K562 (cell line): ENCODE data around the gene DNAAF2. TPM values are rescaled to one million over a fixed set of nuclear protein-coding genes. Genes with fewer than 3 reads are reported as not detected.

Source experiments
- BCL6 ChIP-seq: fragments of 250-450 bp; sonication (Bioruptor Pico); IDR thresholded peaks from 2 replicates; pipeline ENCODE4 v1.4.0; 2020
- BRD4 ChIP-seq: fragments of 200-600 bp; sonication (generic); IDR thresholded peaks from 2 replicates; pipeline ENCODE4 v1.6.1; 2017; ENCODE audit warnings: inconsistent platforms
- CHD1 ChIP-seq: fragments of 200-600 bp; sonication (generic); IDR thresholded peaks from one replicate; pipeline ENCODE4 v1.6.1; 2012; ENCODE audit warnings: mild to moderate bottlenecking, moderate library complexity, low read length, inconsistent platforms
- CLOCK ChIP-seq: fragments of 250-450 bp; sonication (Bioruptor Pico); IDR thresholded peaks from 2 replicates; pipeline ENCODE4 v1.4.0; 2020; ENCODE audit warnings: mild to moderate bottlenecking, moderate library complexity, borderline replicate concordance
- ID3 ChIP-seq, 2 experiments: fragments of 250-450 bp in 1 of 2; fragments of 450-650 bp in 1 of 2; sonication (Bioruptor Pico) in 1 of 2; IDR thresholded peaks; 2 replicates each; pipeline versions ENCODE4 v1.6.1 to v1.8.0; 2016 to 2021; ENCODE audit warnings: mild to moderate bottlenecking in 2 of 2, moderate library complexity in 2 of 2, missing compliant biosample characterization in 1 of 2, missing genetic modification characterization in 1 of 2
- IRF2 ChIP-seq: sonication (generic); formaldehyde crosslinking; IDR thresholded peaks from 2 replicates; pipeline ENCODE4 v1.8.1; 2022; ENCODE audit warnings: mild to moderate bottlenecking, missing genetic modification reagents
- MEIS2 ChIP-seq: fragments of 450-650 bp; IDR thresholded peaks from 2 replicates; pipeline ENCODE4 v1.6.1; 2014; ENCODE audit warnings: mild to moderate bottlenecking; ENCODE audit not compliant: partially characterized antibody
- NR2F6 ChIP-seq: fragments of 450-650 bp; formaldehyde crosslinking; IDR thresholded peaks from 2 replicates; pipeline ENCODE4 v1.4.0; 2020; ENCODE audit warnings: mild to moderate bottlenecking
- RBM25 ChIP-seq: fragments of 200-400 bp; formaldehyde crosslinking; IDR thresholded peaks from 2 replicates; pipeline ENCODE4 v1.6.1; 2018; ENCODE audit warnings: low read length, low read depth, moderate library complexity; ENCODE audit not compliant: severe bottlenecking
- RBM39 ChIP-seq: fragments of 200-400 bp; formaldehyde crosslinking; optimal IDR thresholded peaks from 2 replicates; pipeline ENCODE3; 2018; ENCODE audit warnings: low read depth, low read length
- SMARCA4 ChIP-seq: fragments of 450-650 bp; IDR thresholded peaks from 2 replicates; pipeline ENCODE4 v1.6.1; 2016
- SMARCA5 ChIP-seq: fragments of 450-650 bp; IDR thresholded peaks from 2 replicates; pipeline ENCODE4 v1.6.1; 2016
- TCF7 ChIP-seq: sonication (generic); IDR thresholded peaks from 2 replicates; pipeline ENCODE4 v1.6.1; 2016; ENCODE audit warnings: antibody characterized with exemption, borderline replicate concordance
- TOE1 ChIP-seq, 2 experiments: fragments of 450-650 bp in 1 of 2; sonication (generic) in 1 of 2; formaldehyde crosslinking in 1 of 2; IDR thresholded peaks; 2 replicates each; pipeline versions ENCODE4 v1.7.1 to v1.8.0; 2016 to 2022; ENCODE audit warnings: borderline replicate concordance in 2 of 2, mild to moderate bottlenecking in 2 of 2, antibody characterized with exemption in 1 of 2, inconsistent platforms in 1 of 2, low read depth in 1 of 2, missing genetic modification reagents in 1 of 2, moderate library complexity in 1 of 2
- ZBTB11 ChIP-seq, 3 experiments: fragments of 200-800 bp in 1 of 3; fragments of 250-450 bp in 1 of 3; fragments of 450-650 bp in 1 of 3; sonication (Bioruptor Pico) in 1 of 3; sonication (Bioruptor generic) in 1 of 3; formaldehyde crosslinking in 1 of 3; IDR thresholded peaks; 2 replicates each; pipeline versions ENCODE4 v1.6.1 to v1.8.0; 2016 to 2022; ENCODE audit warnings: mild to moderate bottlenecking in 2 of 3, missing genetic modification characterization in 2 of 3, missing compliant biosample characterization in 1 of 3, moderate library complexity in 1 of 3
- ZNF57 ChIP-seq: fragments of 450-650 bp; formaldehyde crosslinking; IDR thresholded peaks from 2 replicates; pipeline ENCODE4 v1.4.0; 2020; ENCODE audit warnings: mild to moderate bottlenecking, moderate library complexity
- polyA plus RNA-seq, 8 experiments: library from polyadenylated mRNA; depleted of rRNA in 4 of 8; stranded (reverse) in 5 of 8; unstranded in 3 of 8; fragments of >200 nt; fragmentation: Nextera tagmentation in 2 of 8; fragmentation: Illumina TruSeq in 1 of 8; extraction: Ambion mirVana in 2 of 8; extraction: Trizol in 1 of 8; gene quantifications; 2 replicates each; pipeline versions ENCODE4 v1.2.1 to v1.2.3, GENCODE V29; 2011 to 2014; ENCODE audit warnings: inconsistent platforms in 1 of 8, missing spikeins in 1 of 8
- total RNA-seq, 7 experiments: library from RNA; depleted of rRNA in 6 of 7; stranded (reverse); fragments of >200 nt in 6 of 7; fragmentation: Illumina TruSeq in 2 of 7; extraction: Trizol in 2 of 7; gene quantifications; 2 replicates each; pipeline versions ENCODE4 v1.2.1 to v1.2.3, GENCODE V29; 2011 to 2021; ENCODE audit warnings: low replicate concordance in 1 of 7

The DNAAF2 gene
- total and polyA plus RNA-seq, 9 of the 15 experiments (the other 6 are each of a cell fraction or from before 2014, with no cell fraction given) = 2.4 to 14.6 (median 11.1) TPM

GRCh38 chr14:49594347-49595091, 40.5 kb downstream of the DNAAF2 start (continued):
- TF ChIP-seq CHD1 (no peak), NR2F6 (CRISPR knock-in tag) (no peak), ID3 (CRISPR knock-in tag; IDR thresholded peaks at IDR 0.05) (no peak), ID3 (tag; IDR thresholded peaks at IDR 0.05) (no peak), ZBTB11 (CRISPR knock-in tag; IDR thresholded peaks at IDR 0.05) (0 out of 6 replicates have a peak, but pooled peaks of 1 of the 3 experiments have one; percentile 37), SMARCA5 (no peak), RBM25 (no peak), CLOCK (CRISPR knock-in tag) (no peak), BRD4 (no peak), RBM39 (no peak), BCL6 (CRISPR knock-in tag) (no peak), MEIS2 (peak; percentile 96), SMARCA4 (peak; percentile 78), TOE1 (IDR thresholded peaks at IDR 0.05; ENCODE audit: borderline replicate concordance) (no peak), TOE1 (CRISPR knock-in tag; IDR thresholded peaks at IDR 0.05; ENCODE audit: borderline replicate concordance, low read depth) (no peak), IRF2 (CRISPR knock-in tag) (no peak), TCF7 (no peak), ZNF57 (no peak)
